ENCODE data around the gene BTNL9.

DNA sequence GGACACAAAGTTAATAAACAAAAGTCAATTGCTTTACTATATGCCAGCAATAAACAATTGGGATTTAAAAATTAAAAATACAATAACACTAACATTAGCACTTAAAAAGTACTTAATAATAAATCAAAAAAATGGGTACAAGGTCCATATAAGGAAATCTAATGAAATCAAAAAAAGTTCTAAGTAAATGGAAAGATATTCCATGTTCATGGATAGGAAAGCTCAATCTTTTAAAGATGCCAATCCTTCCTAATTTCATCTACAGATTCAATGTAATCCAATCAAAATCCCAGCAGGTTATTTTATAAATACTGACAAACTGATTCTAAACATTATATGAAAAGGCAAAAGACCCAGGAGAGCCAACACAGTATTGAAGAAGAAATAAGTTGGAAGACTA lies 41.9 kb downstream of the BTNL9 start:
- TF ChIP-seq FOXM1 (IDR thresholded peaks at IDR 0.05; ENCODE audit: borderline replicate concordance) (no peak), FOXK2 (IDR thresholded peaks at IDR 0.05) (no peak), BHLHE40 (IDR thresholded peaks at IDR 0.05; ENCODE audit: borderline replicate concordance) (no peak), TARDBP (IDR thresholded peaks at IDR 0.05) (no peak)

All from HEK293T (cell line).